HG03469 (cell line): ENCODE results near the gene NCKAP5.

Experiments used
- ATAC-seq: cut with Tn5 transposase; IDR thresholded peaks from one replicate; pipeline ENCODE4 v1.9.1; 2021; ENCODE audit warnings: mild to moderate bottlenecking, moderate library complexity, moderate number of reproducible peaks; ENCODE audit not compliant: unreplicated experiment

Gene NCKAP5

DNA sequence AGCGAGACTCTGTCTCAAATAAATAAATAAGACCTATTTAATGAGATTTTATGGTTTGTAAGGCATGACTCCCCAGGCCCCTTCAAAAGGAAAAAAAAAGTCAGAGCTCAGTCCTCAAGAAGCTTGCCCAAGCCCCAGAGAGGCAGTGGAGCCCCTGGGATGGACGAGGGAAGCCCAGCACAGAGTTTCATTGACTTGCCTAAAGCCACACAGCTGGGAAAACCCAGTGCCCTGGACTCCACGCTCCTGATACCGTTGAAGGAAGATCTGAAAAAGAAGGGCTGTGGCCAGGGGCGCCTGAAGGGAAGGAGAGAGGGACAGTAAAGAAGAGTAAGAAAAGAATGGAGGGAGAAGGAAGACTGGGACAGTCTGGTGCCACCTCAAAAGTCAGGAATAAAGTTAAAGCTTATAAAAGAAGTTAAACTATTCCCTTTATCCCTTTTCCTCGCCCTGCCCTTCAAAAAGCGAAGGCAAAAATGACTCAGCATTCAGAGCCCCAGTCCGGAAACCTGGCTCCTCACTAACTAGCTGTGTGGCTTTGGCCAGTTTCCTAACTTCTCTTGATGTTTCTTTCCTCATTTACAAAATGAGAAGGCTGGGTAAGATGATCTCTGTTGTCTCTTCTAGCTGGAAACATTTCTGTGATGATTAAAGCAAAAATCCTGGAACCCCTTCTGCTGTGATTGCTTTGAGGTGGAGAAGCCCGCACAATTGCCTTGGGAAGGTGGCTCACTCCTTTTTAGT, 945.0 kb downstream of the NCKAP5 start:
- ATAC-seq: no peak
